GM21737 (cell line): Measurements from ENCODE around the gene APBA2.

Source experiments
- ATAC-seq: cut with Tn5 transposase; IDR thresholded peaks from one replicate; pipeline ENCODE4 v1.9.1; 2021; ENCODE audit warnings: mild to moderate bottlenecking, moderate library complexity; ENCODE audit not compliant: unreplicated experiment

Gene APBA2

DNA sequence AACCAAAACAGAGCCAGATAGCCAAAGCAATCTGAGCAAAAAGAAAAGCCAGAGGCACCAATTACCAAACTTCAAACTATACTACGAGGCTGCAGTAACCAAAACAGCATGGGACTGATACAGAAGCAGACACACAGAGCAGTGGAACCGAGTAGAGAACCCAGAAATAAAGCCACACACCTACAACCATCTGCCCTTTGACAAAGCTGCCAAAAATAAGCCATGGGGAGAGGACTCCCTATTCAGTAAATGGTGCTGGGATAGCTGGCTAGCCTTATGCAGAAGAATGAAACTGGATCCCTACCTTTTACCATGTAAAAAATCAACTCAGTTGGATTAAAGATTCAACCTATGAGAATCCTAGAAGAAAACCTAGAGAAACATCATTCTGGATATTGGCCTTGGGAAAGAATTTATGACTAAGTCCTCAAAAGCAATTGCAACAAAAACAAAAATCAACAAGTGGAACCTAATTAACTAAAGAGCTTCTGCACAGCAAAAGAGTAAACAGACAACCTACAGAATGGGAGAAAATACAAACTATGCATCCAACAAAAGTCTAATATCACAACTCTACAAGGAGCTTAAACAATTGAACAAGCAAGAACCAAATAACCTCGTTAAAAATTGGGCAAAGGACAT, 95.1 kb downstream of the APBA2 start:
- no peak for ATAC-seq

DNA sequence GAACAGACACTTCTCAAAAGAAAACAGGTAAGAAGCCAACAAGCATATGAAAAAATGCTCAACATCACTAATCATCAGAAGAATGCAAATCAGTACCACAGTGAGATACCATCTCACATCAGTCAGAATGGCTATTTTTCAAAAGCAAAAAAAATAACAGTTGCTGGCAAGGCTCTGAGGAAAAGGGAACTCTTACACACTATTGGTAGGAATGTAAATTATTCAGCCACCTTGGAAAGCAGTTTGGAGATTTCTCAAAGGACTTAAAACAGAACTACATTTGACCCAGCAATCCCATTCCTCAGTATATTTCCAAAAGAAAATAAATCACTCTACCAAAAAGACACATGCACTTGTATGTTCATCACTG, 95.6 kb downstream of the APBA2 start:
- ATAC-seq = no peak

GRCh38 chr15:28981921-28982320, 96.1 kb downstream of the APBA2 start:
- no peak for ATAC-seq

- ATAC-seq = no peak
Measured at GRCh38 chr15:28982886-28983285, 97.1 kb downstream of the APBA2 start.

GRCh38 chr15:28983432-28984311, 97.9 kb downstream of the APBA2 start:
- ATAC-seq = no peak

GRCh38 chr15:28984421-28985315, 98.9 kb downstream of the APBA2 start:
- ATAC-seq = no peak

DNA sequence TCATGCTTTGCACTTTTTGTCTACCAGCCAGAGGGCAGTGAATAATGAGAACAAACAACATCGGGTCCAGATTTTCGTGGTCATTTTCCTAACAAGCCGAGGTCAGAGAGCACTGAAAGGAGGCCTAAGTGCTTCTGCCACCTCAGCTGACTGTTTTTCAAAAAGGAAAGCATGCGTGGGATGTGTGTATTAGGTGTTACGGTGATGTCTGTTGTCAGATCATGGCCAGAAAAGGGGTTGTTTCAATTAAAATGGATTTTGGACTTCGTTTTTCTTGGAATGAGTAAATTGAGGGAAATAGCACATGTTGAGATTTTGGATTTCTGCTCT, 99.5 kb downstream of the APBA2 start:
- no peak for ATAC-seq

DNA sequence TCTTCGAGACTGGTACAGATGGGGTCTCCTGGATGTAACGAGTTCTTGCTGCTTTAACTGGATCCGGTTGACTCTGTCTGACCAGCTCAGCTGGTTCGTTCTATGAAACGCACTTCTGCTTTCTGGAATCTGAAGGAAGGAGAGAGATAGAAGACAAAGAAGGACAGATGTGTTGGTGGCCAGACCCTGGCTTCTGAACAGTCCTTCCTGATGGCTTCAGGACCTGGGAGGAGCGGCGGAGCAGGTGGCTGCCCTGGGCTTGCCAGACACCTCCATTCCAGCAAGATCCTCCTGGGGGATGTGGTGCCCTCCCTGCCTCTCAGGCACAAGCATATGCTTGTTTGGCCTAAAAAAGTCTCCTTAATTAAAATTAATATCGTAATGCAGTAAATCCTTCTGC, 99.9 kb downstream of the APBA2 start:
- ATAC-seq = no peak

GRCh38 chr15:28986108-28986507, 100.3 kb downstream of the APBA2 start:
- no peak for ATAC-seq

GRCh38 chr15:28986726-28987125, 101.0 kb downstream of the APBA2 start:
- no peak for ATAC-seq

DNA sequence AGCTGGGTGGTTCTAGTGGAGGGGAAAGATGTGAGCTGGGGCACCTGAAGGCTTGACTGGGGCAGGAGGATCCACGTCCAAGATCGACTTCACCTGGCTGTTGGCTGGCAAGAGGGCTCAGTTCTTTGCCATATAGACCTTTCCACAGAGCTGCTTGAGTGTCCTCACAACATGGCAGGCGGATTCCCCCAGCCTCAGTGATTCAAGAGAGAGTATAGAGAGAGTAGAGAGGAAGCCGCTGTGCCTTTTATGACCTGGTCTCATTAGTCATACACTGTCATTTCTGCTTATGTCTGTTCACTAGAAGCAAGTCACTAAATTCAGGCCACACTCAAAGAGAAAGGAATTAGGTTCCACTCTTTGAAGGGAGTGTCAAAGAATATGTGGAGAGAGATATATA, 101.6 kb downstream of the APBA2 start:
- no peak for ATAC-seq

DNA sequence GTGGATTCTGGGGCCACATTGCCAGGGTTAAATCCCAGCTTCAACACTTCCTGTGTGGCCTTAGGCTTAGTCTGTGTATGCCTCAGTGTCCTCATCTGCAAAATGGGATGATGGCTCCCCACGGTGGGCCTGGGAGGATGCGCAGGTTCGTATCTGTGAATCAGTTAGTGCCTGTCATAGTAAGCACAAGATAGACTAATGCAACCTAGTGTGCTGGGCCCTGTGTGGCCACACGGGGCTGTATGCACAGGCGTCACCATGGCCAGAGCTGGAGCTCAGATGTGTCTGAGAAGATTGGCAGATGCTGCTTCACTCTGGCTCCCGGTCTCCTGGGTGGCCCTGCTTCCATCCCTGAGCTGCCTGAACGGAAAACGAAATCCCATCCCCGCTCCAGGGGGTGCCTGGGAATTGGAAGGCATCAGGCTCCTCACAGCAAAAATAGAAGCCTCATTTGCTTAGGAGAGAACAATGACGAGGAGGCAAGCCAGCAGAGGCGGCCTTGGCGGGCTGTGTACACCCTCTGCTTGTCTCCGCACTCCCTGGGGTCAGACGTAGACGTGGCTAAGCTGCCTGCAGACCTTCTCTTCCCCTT, 103.6 kb downstream of the APBA2 start:
- ATAC-seq = no peak

DNA sequence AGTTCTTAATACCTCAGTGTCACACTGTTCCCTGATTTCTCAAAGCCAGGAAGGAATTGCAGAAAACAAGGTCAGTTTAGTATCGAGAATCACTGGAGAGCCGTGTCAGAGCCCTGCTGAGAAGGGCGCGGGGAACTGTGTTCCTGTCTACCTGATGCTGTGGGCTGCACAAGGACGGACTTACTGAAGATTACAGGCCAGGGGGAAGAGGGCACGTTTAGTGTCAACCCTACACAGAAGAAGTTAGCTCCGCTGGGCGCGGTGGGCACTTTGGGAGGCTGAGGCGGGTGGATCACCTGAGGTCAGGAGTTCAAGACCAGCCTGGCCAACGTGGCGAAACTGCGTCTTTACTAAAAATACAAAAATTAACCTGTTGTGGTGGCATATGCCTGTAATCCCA, 104.1 kb downstream of the APBA2 start:
- no peak for ATAC-seq

GRCh38 chr15:28990390-28990789, 104.6 kb downstream of the APBA2 start:
- no peak for ATAC-seq

GRCh38 chr15:28991236-28992171, 105.7 kb downstream of the APBA2 start:
- no peak for ATAC-seq

GRCh38 chr15:28992336-28992864, 106.6 kb downstream of the APBA2 start:
- no peak for ATAC-seq

DNA sequence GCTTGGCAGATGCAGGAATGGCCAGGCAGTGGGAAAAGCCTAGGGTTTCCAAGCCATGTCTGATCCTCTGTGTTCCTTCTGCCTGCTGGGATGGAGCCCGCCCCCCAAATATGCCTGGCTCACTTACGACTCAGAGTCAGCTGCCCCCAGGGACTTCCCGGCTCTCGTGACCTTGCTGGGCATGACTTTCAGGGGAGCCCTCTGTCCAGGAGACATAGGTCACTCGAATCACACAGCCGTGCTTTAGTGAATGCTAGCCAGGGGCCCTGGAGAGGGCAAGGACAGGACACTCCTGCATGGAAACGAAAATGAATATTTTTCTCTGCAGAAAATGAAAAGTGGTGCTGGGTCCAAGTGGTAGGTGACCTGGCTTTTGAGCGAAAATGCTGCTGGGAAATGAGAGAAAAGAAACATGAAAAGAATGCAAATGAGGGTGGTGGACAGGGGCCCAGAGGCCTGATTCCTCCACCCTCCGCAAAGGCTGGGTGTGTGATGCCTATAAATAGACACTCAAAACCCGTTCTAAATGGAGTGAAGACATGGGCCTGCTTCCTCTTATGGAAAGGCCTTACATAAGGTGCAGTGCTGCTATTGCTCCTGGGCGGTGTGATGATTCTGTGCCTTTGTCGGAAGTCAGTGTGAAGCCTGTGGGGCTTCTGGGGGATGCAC, 107.4 kb downstream of the APBA2 start:
- no peak for ATAC-seq

- no peak for ATAC-seq
Measured at GRCh38 chr15:28993720-28994053, 107.9 kb downstream of the APBA2 start.

- ATAC-seq = no peak
Measured at GRCh38 chr15:28994142-28994830, 108.5 kb downstream of the APBA2 start.
